Stimulated activated naive CD4-positive, alpha-beta T cell treated with Interleukin-2 at 50 U/mL for 16 hours (primary cell): ENCODE results near the gene SPAG16.

Experiments used
- DNase-seq: peaks from one replicate; lab custom pipeline; 2025; lab: John Stamatoyannopoulos, UW

SPAG16 gene

DNA sequence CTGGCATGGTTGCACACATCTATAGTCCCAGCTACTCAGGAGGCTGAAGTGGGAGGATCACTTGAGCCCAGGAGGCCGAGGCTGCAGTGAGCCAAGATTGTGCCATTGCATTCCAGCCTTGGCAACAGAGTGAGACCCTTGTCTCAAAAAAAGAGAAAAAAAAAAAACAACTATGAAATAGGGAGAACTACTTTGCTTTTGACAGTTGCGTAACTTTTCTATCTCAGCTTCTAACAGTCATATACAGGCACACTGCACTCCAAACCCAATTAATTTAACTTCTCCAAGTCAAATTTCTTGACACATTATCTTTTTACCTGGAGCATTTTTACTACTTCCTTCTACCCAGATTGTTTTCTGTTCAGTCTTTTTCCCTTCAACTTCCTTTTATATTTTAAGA lies 1102.5 kb downstream of the SPAG16 start:
- no peak for DNase-seq

DNA sequence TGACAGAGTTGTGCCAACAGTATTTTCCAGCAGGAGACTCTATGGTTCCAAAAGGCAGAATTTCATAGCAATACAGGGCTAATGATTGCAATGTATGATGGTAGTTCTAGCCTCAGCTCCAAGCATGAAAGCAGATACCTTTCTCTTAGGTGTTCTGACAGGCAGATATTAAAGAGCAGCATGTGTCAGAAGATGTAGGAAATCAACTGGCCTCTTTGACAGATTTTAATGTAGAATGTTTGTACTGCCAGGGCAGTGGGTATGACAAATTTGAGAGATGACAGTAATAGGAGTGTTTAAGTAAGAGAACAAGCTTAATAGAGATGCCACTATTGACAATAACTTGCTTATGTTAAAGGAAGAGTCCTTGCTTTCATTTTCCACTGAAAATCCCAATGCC lies 1105.1 kb downstream of the SPAG16 start:
- no peak for DNase-seq

DNA sequence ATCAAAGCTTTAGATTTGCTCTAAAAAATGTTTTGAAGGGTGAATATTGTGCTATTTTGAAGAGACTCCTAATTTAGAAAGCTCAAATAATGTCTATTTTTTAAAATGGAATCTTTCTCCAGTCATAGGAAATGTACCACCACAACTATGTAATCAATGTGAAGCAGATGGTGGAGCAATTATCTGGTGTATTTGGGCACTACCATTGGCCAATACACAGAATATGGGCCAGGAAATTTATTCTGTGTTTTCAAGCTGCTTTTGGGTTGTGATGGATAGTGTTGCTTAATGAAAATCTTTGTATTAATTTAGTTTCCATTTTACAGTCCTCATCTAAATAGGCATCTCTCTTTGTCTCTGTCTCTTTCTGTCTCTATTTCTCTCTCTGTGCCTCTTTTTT lies 1109.5 kb downstream of the SPAG16 start:
- no peak for DNase-seq

DNA sequence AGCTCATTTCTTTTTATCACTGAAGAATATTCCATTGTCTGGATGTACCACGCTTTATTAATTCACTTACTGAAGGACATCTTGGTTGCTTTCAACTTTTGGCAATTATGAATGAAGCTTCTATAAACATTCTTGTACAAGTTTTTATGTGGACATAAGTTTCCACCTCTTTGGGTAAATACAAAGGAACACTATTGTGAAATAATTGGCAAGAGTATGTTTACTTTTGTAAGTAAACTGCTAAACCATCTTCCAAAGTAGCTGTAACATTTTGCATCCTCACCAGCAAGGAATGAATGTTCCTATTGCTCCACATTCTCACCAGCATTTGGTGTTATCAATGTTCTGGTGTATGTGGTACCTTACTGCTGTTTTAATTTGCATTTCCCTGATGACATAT lies 1110.8 kb downstream of the SPAG16 start:
- no peak for DNase-seq

DNA sequence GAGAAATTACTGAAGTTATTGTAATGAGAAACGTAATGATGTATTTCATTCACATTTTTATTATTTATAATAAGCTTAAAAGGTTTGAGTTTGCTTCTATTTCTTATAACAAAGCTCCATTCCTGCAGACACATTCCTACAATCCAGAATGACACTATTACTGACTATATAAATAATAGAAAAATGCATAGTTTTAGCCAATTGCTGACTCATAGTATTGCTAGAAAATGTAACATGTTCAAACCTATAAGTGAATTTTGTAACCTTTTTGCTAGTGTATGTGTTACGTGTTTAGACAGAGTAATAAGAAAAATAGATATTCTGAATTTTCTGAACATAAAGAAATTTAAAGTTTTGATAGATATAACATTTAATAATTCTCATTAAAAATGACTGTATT lies 1117.3 kb downstream of the SPAG16 start:
- DNase-seq = no peak

DNA sequence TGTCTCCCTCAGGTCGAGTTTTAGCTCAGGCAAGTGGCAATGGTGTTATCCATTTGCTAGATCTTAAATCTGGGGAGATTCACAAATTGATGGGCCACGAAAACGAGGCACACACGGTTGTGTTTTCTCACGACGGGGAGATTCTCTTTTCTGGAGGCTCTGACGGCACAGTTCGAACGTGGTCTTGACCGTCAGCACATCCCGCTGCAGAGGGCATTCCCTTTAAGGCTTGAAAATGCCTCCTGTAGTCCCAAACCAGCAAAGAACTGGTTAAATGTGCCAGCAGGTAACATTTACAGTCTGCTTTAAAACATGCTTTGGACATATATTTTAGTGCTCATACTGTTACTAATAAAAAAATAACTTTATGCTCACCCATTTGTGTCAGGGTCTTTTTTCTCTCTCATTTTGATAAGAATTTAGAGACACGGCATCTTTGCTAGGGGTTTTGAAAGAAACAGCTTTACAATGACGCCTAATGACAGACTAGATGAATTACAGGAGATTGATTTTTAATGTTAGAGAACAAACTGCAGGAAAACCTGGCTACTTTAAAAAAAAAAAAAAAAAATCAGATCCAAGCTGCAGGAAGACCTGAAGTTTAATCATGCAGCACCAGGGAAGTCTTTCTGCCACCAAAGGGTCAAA lies 1126.0 kb downstream of the SPAG16 start:
- no peak for DNase-seq

DNA sequence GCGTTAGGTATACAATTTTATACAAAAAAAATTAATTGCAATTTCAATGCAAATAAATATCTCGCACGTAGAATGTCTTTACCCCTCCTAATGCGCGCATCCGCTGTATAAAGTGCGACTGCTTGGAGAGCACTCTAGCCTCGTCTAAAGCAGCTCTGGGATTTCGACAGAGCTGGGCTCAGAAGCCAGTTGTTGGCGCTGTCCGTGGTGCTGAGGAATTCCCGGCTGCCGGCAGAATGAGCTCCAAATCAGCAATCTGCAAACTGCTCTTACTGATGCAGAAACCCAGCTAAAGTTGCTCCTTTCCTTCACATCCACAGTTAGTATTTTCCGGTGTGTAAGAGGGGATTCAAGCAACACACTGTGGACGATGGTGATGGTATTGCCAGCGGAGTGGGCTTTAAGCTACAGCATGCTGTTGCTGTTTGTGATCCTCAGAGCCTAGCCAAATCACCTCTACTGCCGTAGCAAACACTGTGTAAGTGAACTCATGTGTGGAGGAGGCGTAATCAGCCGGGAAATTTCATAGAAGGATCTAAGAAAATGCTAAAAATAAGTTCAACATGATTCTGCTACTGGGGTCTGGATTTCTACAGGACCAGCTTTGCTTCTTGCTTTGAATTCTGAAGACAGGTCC lies 1126.8 kb downstream of the SPAG16 start, which contains the start of gene VWC2L:
Gene VWC2L, plus strand, starts transcription at position 137 of the 637 bp plus-strand sequence. CDS start 3,140 bp downstream, outside the sequence.
- DNase-seq = no peak

DNA sequence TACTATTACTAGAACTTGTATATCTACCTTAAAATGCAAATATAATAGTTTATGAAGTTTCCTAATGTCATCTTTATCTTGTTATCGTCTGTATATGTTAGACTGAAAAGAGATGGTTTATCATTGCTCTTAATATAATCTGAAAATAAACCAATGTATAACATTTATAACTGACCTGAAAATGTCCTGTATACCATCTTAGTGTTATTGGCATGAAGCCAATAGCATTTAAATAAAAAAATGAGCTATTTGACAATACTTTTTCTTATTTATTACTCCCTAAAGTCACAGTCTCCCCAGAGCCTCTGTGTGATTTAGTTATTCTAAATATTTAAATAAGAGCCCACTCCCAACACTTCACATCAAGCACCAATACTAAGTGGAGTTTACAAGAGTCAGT lies 1128.4 kb downstream of the SPAG16 start:
- no peak for DNase-seq

DNA sequence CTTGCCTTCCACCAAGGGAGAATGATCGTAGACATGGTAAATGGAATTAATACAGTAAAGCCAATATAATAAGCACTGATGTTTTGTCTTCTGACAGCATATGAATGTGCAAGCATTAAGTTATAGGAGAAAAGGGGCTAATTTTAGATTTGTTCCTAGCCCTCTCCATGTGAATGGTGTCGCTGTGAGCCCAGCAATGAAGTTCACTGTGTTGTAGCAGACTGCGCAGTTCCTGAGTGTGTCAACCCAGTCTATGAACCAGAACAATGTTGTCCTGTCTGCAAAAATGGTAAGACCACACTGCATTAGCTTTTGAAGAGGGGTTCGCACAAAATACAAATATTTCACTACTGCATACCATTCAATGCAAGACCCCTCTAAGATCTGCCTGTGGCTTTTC lies 1152.2 kb downstream of the SPAG16 start:
- DNase-seq = no peak

DNA sequence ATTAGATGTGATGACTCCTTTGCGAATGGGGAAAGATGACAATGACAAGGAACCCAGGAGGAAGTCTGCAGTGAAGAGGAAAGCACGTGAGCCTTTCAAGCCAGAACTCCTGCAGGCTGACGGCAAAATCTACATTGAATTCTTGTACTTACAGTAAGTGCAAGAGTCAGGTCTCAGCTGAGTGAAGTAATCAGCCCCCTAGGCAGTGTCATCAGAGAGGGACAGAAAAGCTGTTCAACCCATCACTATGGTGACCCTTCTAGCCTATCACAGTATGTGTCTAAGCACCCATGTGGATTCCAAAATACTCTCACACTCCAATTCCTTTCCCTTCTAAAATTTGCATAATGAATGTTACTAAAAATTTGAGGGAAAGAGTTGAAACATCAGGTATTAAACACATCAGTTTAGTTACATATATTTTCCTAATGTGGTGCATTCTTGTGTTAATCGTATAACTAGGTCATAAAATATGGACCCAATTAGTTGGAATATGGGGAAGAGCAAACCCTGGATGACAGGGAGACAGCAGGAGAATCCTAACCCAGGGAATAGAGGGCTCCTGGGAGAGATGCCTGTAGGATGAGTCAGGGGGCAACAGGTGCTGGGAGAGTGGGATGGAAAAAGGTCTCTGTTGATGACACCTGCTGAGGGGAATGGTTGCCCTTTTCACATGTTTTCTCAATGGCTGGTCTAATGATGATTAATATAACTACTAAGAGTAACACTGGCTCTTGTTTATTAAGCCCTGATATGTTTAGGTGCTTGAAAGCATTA lies 1166.0 kb downstream of the SPAG16 start:
- DNase-seq = no peak

DNA sequence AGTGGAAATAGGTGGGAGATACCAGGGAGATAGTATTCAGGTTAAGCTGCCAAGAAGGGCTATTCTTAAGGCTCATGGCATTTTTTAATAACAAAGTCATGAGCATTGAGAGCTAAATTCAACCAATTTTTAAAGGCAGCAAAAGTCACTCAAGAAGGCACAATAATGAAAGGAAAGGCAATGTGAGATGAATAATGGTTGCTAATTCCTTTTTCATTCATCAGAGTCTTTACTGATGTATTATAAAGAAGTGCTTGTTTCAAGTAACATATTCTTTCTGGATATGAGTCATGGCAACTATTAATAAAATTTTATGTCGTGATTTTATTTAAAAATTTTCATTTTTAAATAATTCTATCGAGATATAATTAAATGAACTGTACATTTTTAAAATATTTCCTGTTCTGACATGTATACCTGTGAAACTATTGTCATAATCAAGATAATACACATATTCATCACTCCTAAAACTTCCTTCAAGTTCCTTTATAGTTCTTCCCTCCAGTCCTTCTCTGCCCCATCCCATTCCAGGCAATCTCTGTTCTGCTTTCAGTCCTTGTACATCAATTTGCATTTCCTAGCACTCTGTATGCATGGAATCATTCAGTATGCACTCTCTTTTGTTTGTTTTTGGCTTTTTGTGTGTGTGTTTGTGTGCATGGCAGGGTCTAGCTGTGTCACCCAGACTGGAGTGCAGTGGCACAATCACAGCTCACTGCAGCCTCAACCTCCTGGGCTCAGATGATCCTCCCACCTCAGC lies 1167.4 kb downstream of the SPAG16 start:
- no peak for DNase-seq
